ENCODE results near the gene SLC5A2.

GRCh38 chr16:31476303-31477219 is 6.4 kb upstream of the SLC5A2 start:
- TF ChIP-seq CTCF (conservative IDR thresholded peaks at IDR 0.05): no peak
- no peak for TF ChIP-seq EZH2 (IDR thresholded peaks at IDR 0.05; ENCODE audit: low read depth)

All from PC-9 (cell line).